GM12878 (cell line): ENCODE data around the gene NELL1. TPM values are rescaled to one million over a fixed set of nuclear protein-coding genes. Genes with fewer than 3 reads are reported as not detected.

ENCODE experiments used
- ATAC-seq: fragments of 200-7000 bp; cut with Tn5 transposase; 3 replicates; pipeline ENCODE4 v1.9.1; 2020; ENCODE audit warnings: mild to moderate bottlenecking, moderate library complexity
- BruUV-seq: library from RNA; stranded (reverse); fragments of 400-500 nt; replicated peaks from 2 replicates; lab custom pipeline; 2021; lab: Mats Ljungman, UMichigan
- CTCF ChIA-PET: fragments of 300-600 bp; sonication (Branson Sonifier 250); formaldehyde crosslinking; extraction: SDS; loops from one replicate; lab custom pipeline; 2021; ENCODE audit warnings: inconsistent platforms; lab: Yijun Ruan, JAX
- POLR2A ChIA-PET: fragments of 350-600 bp; formaldehyde crosslinking; extraction: SDS; loops from one replicate; lab custom pipeline; 2021; ENCODE audit warnings: inconsistent platforms; lab: Charles Lee
- RAD21 ChIA-PET: fragments of 300-600 bp; sonication (Branson Sonifier 250); formaldehyde crosslinking; loops from one replicate; lab custom pipeline; 2023; ENCODE audit warnings: antibody characterized with exemption; ENCODE audit not compliant: unreplicated experiment; lab: Charles Lee
- SMC1A ChIA-PET: fragments of 300-600 bp; sonication (Branson Sonifier 250); formaldehyde crosslinking; loops from one replicate; lab custom pipeline; 2023; ENCODE audit not compliant: unreplicated experiment, uncharacterized antibody; lab: Charles Lee
- DNase-seq: peaks from one replicate; pipeline ENCODE4 v3.0.0-alpha.2; 2011; ENCODE audit warnings: low read depth, low spot score
- FAIRE-seq: peaks from 3 replicates; lab custom pipeline; 2011; peaks lifted over from hg19 to GRCh38; lab: Jason Lieb, UNC
- H2AFZ ChIP-seq: 2 replicates; pipeline ENCODE4 v1.6.0; 2011; ENCODE audit warnings: low read depth, low read length, control low read depth; ENCODE audit not compliant: control insufficient read depth
- H3K27ac ChIP-seq: 2 replicates; pipeline ENCODE4 v1.5.1; 2011; ENCODE audit warnings: control low read depth; ENCODE audit not compliant: control insufficient read depth, insufficient read depth
- H3K27me3 ChIP-seq, 2 experiments: replicated peaks in 1 of 2; 2 replicates each; pipeline versions ENCODE4 v1.6.0 to v1.6.1; 2011; ENCODE audit warnings: low read length in 1 of 2; ENCODE audit not compliant: control insufficient read depth in 2 of 2, insufficient read depth in 2 of 2
- H3K36me3 ChIP-seq, 2 experiments: 2 replicates each; pipeline ENCODE4 v1.5.1; 2011; ENCODE audit warnings: low read length in 1 of 2; ENCODE audit not compliant: control insufficient read depth in 2 of 2, insufficient read depth in 2 of 2
- H3K4me1 ChIP-seq: 2 replicates; pipeline ENCODE4 v1.6.1; 2011; ENCODE audit warnings: mild to moderate bottlenecking, low read length, moderate library complexity, mixed read lengths; ENCODE audit not compliant: control insufficient read depth, insufficient read depth
- H3K4me2 ChIP-seq: 2 replicates; pipeline ENCODE4 v1.6.0; 2011; ENCODE audit warnings: control low read depth; ENCODE audit not compliant: control insufficient read depth, insufficient read depth
- H3K4me3 ChIP-seq: fragments of 200-600 bp; sonication (generic); 2 replicates; pipeline ENCODE4 v1.5.1; 2016
- H3K79me2 ChIP-seq: 2 replicates; pipeline ENCODE4 v1.6.0; 2011; ENCODE audit warnings: low read length; ENCODE audit not compliant: control insufficient read depth, insufficient read depth
- H3K9ac ChIP-seq: 2 replicates; pipeline ENCODE4 v1.8.0; 2011; ENCODE audit warnings: low read length, control low read depth, mixed read lengths; ENCODE audit not compliant: control insufficient read depth, insufficient read depth
- H3K9me3 ChIP-seq: replicated peaks from 3 replicates; pipeline ENCODE4 v1.5.1; 2011; ENCODE audit warnings: mild to moderate bottlenecking, low read length; ENCODE audit not compliant: control insufficient read depth, insufficient read depth
- H4K20me1 ChIP-seq: 2 replicates; pipeline ENCODE4 v1.6.0; 2011; ENCODE audit not compliant: control insufficient read depth, insufficient read depth
- STAT1 ChIP-seq: fragments of 450-650 bp; conservative IDR thresholded peaks from 2 replicates; pipeline ENCODE4 v1.6.1; 2014; ENCODE audit warnings: antibody characterized with exemption, mild to moderate bottlenecking
- TAF1 ChIP-seq: IDR thresholded peaks from 2 replicates; pipeline ENCODE4 v1.6.1; 2011; ENCODE audit warnings: mild to moderate bottlenecking, low read depth, low read length, borderline replicate concordance
- ZBTB33 ChIP-seq: fragments of 450-650 bp; IDR thresholded peaks from 2 replicates; pipeline ENCODE4 v1.6.1; 2017; ENCODE audit warnings: mild to moderate bottlenecking
- WGBS: methylation state at CpG from one replicate; pipeline ENCODE4 v1.1.6; 2016; ENCODE audit warnings: low lambda C conversion rate; ENCODE audit not compliant: insufficient replicate concordance, insufficient coverage; ENCODE audit errors: missing lambda C conversion rate; 5-methylcytosine and 5-hydroxymethylcytosine counted together
- in situ Hi-C: fragments of 300-500 bp; cut with MboI; formaldehyde crosslinking; loops from 9 replicates; pipeline ENCODE4 v1.14.3; 2018; ENCODE audit warnings: mixed read lengths
- intact Hi-C: fragments of 100-400 bp; cut with micrococcal nuclease; formaldehyde crosslinking; loops from one replicate; pipeline ENCODE4 v1.14.2; 2022; ENCODE audit not compliant: unreplicated experiment
- polyA plus RNA-seq, 11 experiments: library from polyadenylated mRNA; depleted of rRNA in 4 of 11; unstranded in 6 of 11; stranded (reverse) in 5 of 11; fragments of >200 nt; fragmentation: Nextera tagmentation in 4 of 11; fragmentation: Illumina TruSeq in 1 of 11; extraction: Ambion mirVana in 4 of 11; extraction: Trizol in 1 of 11; gene quantifications; 1 replicate in 1 of 11; 2 replicates in 10 of 11; pipeline versions ENCODE4 v1.2.1 to v1.2.3, GENCODE V29; 2011 to 2016; ENCODE audit warnings: inconsistent platforms in 2 of 11, missing spikeins in 2 of 11, low read depth in 1 of 11
- total RNA-seq, 4 experiments: library from RNA; depleted of rRNA in 3 of 4; stranded (reverse); fragments of >200 nt in 3 of 4; fragmentation: Illumina TruSeq in 1 of 4; extraction: Trizol in 1 of 4; gene quantifications; 2 replicates each; pipeline versions ENCODE4 v1.2.1 to v1.2.3, GENCODE V29; 2013 to 2021

Gene NELL1
- total and polyA plus RNA-seq, 10 of the 15 experiments (the other 5 are each of a cell fraction or from before 2014, with no cell fraction given), result 0.02 to 0.12 TPM; not detected in 8

DNA sequence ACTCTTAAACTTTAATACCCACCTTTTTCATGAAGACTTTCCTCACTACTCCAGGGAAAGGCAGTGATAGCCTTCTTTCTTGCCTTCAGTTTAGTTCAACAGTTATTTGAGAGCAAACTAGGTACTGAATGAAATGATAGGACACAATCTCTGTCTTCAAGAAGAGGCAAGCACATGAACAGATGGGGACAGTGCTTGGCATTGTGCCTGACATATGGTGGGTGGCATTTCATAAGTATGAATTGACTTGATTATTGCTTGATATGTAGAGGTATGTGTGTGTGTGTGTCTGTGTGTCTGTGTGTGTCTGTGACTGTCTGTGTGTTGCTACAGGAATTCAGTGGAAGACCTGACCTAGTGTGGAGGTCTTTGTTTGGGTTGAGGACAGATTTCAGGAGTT is 504.1 kb downstream of the NELL1 start:
- Histone ChIP-seq H3K4me1 (no peaks in the 10 kb centered on the region), H3K4me3 (no peak overlapping the region), H3K36me3 (no peaks in the 10 kb centered on the region), H3K27ac (no peak overlapping the region), H4K20me1 (no peaks in the 10 kb centered on the region), H3K9me3 (no peaks in the 10 kb centered on the region), H3K79me2 (no peaks in the 10 kb centered on the region), H3K27me3 (no peaks in the 10 kb centered on the region), H2AFZ (no peak overlapping the region), H3K4me2 (no peak overlapping the region), H3K9ac (no peak overlapping the region)
- CTCF ChIA-PET, result no interaction called here
- TF ChIP-seq ZBTB33, result no peak
- TF ChIP-seq TAF1, result no peak
- BruUV-seq, result no TSS peak
- SMC1A ChIA-PET, result no interaction called here
- intact Hi-C loops, result no loop called here
- POLR2A ChIA-PET, result no interaction called here
- FAIRE-seq, result no peak
- ATAC-seq, result no peak
- in situ Hi-C loops, result no loop called here
- RAD21 ChIA-PET, result no interaction called here
- DNase-seq, result no peak

- TF ChIP-seq STAT1, result no peak
- in situ Hi-C loops (no loop called here), intact Hi-C loops (no loop called here)
- no TSS peak for BruUV-seq
- no peak overlapping the region for H2AFZ ChIP-seq
- WGBS, result 0% methylated on average over 2 of the region's 2 CpGs
- H4K20me1 ChIP-seq, result no peaks in the 10 kb centered on the region
- DNase-seq (no peak), ATAC-seq (no peak), FAIRE-seq (no peak)
- no peaks in the 10 kb centered on the region for H3K4me1 ChIP-seq
- no peak overlapping the region for H3K4me3 ChIP-seq
- H3K27me3 ChIP-seq, result no peaks in the 10 kb centered on the region
- H3K27ac ChIP-seq, result no peak overlapping the region
- H3K4me2 ChIP-seq, result no peak overlapping the region
- ChIA-PET RAD21 (no interaction called here), SMC1A (no interaction called here), POLR2A (no interaction called here), CTCF (interaction anchor here (0.5 kb wide), 1 partner anchor 47 kb away, joined by 4 read pairs; no protein-coding TSS in a partner anchor)
- H3K36me3 ChIP-seq, result no peaks in the 10 kb centered on the region
- H3K79me2 ChIP-seq, result no peaks in the 10 kb centered on the region
- H3K9ac ChIP-seq, result no peak overlapping the region
- H3K9me3 ChIP-seq, result no peaks in the 10 kb centered on the region
Observed at GRCh38 chr11:21174781-21175180, 505.4 kb downstream of the NELL1 start.
